Measurements from ENCODE around the gene YY1.
"Not testable (repeated sequence)": the region's sequence is repeated elsewhere in the genome, so short reads cannot be mapped to it uniquely, and the experiment has no call there.

Gene YY1

DNA sequence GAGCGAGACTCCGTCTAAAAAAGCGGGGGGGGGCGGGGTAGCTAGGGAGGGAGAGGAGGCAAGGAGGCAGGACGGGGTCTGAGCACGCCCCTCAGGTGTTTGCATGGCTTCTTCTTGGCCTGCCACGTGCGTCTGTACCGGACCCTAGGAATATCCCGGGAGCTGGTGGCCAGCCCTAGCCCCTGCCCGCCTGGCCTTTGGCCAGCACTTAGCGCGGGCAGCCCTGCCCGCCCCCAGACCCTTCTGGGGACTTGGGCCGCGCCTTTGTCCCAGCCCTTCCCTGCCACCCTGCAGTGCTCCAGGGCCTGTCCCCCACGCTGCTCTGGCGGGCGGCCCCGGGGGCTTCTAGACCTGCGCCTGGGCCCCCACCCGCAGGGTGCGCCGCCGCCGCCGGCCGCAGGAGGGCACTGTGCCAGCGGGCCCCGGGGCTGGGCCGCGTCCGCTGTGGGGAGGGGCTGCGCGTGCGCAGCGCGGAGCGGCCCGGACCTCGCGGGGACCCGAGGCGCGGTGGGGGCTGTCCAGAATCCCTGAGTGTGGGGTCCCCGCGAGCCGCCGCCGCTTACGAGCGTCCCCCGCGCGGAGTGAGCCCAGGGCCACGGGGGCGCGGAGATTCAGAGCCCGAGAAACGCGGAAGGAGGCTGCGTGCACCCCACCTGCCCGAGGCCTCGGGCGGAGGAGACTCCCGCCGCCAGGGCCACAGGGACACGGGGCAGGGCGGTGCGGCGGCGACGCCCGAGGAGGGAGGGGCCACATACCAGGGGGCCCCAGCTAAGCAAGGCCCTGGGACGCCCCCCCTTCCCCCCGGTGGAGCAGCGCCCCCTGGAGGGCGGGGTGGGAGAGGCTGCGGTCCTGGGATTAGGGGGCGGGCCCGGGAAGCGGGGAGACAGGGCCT lies 46.3 kb downstream of the YY1 start:
- DNase-seq (ENCODE audit: low read depth in 2 of 2) = peak; percentile 59 to 66
- H3K4me3 ChIP-seq (replicated peaks in 1 of 2; ENCODE audit: low read depth in 2 of 2, low read length in 2 of 2) = peak overlapping the region; percentile 63 to 70
- TF ChIP-seq CTCF (IDR thresholded peaks at IDR 0.05; ENCODE audit: low read depth, low read length) = peak; percentile 73

DNA sequence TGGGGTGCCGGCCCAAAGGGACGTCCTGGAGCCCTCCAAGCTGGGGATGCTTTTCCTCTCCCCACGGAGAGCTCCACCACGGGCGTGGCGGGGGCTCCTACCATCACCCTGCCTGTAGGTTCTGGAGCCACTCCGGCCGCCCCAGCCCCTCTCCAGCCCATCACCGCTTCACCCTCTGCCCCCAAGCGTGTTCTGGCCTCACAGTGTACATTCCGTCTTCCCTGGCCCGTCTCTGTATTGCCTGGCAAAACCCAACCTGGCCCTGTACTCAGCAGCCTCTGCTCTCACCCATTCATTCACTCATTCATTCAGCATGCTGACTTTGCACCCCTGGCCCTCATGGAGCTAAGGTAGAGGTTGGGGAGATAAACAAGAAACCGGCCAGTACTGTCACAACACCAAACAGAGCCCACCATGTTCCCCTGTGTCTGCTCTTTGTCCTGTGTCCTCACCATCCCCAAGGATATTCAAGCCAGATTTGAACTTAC lies 47.0 kb downstream of the YY1 start:
- no peak for DNase-seq (ENCODE audit: low read depth in 2 of 2)
- TF ChIP-seq CTCF (IDR thresholded peaks at IDR 0.05; ENCODE audit: low read depth, low read length) = no peak
- H3K4me3 ChIP-seq (replicated peaks in 1 of 2; ENCODE audit: low read depth in 2 of 2, low read length in 2 of 2) = peak overlapping the region; percentile 50 to 70

DNA sequence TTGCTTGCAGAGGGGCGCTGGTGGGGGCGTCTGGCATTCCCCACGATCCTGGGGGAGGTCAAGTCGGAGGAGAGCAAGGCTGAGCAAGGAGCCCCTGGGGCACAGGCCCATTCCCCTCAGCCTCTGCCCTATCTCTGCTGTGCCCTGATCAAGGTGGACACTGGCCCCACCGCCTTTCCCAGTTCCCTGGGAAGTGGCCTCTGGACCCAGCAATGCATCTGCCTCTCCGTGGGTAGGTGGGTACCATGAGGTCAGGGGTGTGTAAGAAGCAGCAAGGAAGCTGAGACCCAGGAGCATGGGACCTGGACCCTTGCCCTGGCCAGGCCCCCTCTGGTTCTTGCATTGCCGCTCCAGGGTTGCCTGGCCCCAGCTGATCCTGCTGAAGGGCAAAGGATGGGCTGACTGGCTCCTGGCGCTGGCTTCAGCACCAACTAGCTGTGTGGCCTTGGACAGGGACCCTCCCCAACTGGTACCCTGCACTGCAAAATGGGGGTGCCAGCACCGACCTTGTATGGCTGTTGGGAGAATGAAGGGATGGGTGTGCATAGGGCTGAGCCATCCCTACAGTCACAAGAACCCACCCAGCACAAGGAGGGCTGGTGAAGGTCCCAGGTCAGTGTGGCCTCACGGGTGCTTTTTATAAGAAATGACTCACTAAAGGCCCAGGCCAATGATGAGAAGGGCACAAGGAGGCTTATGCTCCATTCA lies 47.7 kb downstream of the YY1 start:
- no peak for TF ChIP-seq CTCF (IDR thresholded peaks at IDR 0.05; ENCODE audit: low read depth, low read length)
- no peak for DNase-seq (ENCODE audit: low read depth in 2 of 2)

DNA sequence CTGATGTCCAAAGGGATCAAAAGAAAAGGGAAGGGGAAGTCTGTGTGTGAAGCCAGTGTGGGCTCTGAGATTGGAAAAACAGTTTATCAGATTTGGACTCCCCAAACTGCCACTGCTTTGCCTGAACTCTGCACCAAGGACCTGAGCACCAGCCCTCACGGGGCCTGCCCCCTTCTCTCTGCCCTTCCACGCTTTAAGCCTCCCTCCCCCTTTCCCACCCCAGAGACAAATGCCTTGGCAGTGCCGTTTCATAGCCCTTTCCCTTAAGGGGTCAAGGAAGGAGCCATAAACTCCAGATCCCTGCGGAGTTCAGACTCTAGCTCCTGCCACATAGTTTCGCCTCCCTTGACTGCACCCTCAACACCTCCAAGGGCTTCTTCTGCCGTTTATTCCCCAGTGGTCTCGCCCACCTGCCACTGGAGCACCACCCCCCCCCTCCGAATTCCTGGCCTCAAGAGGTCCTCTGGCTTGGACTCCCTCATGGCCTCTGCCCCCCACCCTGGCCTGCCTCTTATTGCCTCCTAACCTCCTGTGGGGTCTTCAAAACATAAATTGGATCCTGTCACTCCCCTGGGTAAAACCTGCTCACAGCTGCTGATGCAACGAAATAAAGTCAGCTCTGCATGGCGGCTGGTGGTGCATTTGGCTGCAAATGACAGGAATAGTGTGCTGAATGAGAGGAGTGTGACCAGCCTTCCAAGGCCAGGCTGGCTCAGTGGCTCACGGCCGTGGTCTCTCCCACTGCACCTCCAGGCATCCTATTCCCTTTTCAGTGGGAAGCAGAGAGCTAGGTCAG lies 48.5 kb downstream of the YY1 start:
- no peak overlapping the region for H3K4me3 ChIP-seq (replicated peaks in 1 of 2; ENCODE audit: low read depth in 2 of 2, low read length in 2 of 2)
- DNase-seq (ENCODE audit: low read depth in 2 of 2) = no peak
- TF ChIP-seq CTCF (IDR thresholded peaks at IDR 0.05; ENCODE audit: low read depth, low read length) = no peak

More for the DNA sequence above, 47.7 kb downstream of the YY1 start:
- H3K4me3 ChIP-seq (replicated peaks in 1 of 2; ENCODE audit: low read depth in 2 of 2, low read length in 2 of 2) = no peak overlapping the region

GRCh38 chr14:100287998-100288295 lies 49.0 kb downstream of the YY1 start:
- not testable (repeated sequence) for DNase-seq (ENCODE audit: low read depth in 2 of 2)

GRCh38 chr14:100288382-100289185 lies 49.6 kb downstream of the YY1 start:
- TF ChIP-seq CTCF (IDR thresholded peaks at IDR 0.05; ENCODE audit: low read depth, low read length) = no peak
- no peak for DNase-seq (ENCODE audit: low read depth in 2 of 2)
- no peak overlapping the region for H3K4me3 ChIP-seq (replicated peaks in 1 of 2; ENCODE audit: low read depth in 2 of 2, low read length in 2 of 2)

More at GRCh38 chr14:100287998-100288295, 49.0 kb downstream of the YY1 start:
- not testable (repeated sequence) for H3K4me3 ChIP-seq (replicated peaks in 1 of 2; ENCODE audit: low read depth in 2 of 2, low read length in 2 of 2)

Data from cardiac fibroblast (primary cell).